HEK293 (cell line): ENCODE measurements around the gene NDUFB10.

Experiments
- CTCF ChIA-PET: fragments of 350-600 bp; formaldehyde crosslinking; extraction: SDS; loops from one replicate; lab custom pipeline; 2021; ENCODE audit warnings: antibody characterized with exemption; lab: Yijun Ruan, JAX
- POLR2A ChIA-PET: fragments of 300-600 bp; formaldehyde crosslinking; extraction: SDS; loops from one replicate; lab custom pipeline; 2020; ENCODE audit warnings: antibody characterized with exemption, inconsistent platforms; lab: Yijun Ruan, JAX
- H3K27ac ChIP-seq: fragments of 200-500 bp; sonication (Bioruptor generic); 2 replicates; pipeline ENCODE4 v1.5.1; 2014; ENCODE audit warnings: low read depth, low read length, control low read depth, inconsistent platforms; ENCODE audit errors: extremely low read depth
- H3K36me3 ChIP-seq, 2 experiments: fragments of 200-500 bp in 1 of 2; sonication (Bioruptor generic) in 1 of 2; 1 replicate in 1 of 2; 2 replicates in 1 of 2; pipeline ENCODE4 v1.5.1; 2014 to 2017; ENCODE audit warnings: inconsistent platforms in 2 of 2, low read length in 2 of 2; ENCODE audit not compliant: control insufficient read depth in 2 of 2, insufficient read depth in 1 of 2
- H3K4me1 ChIP-seq: fragments of 200-500 bp; sonication (Bioruptor generic); 2 replicates; pipeline ENCODE4 v1.5.1; 2014; ENCODE audit warnings: mild to moderate bottlenecking, low read length, inconsistent platforms; ENCODE audit not compliant: control insufficient read depth, insufficient read depth
- H3K4me3 ChIP-seq: 2 replicates; pipeline ENCODE4 v1.5.1; 2011; ENCODE audit warnings: low read depth, mild to moderate bottlenecking, control low read depth, low read length, moderate library complexity
- H3K9me3 ChIP-seq: fragments of 200-500 bp; sonication (Bioruptor generic); 2 replicates; pipeline ENCODE4 v1.5.1; 2014; ENCODE audit warnings: low read depth, low read length, inconsistent platforms; ENCODE audit not compliant: control insufficient read depth, insufficient read depth
- BCL6B ChIP-seq: fragments of 450-650 bp; formaldehyde crosslinking; IDR thresholded peaks from 2 replicates; pipeline ENCODE4 v1.5.1; 2017; ENCODE audit warnings: missing biosample characterization, missing genetic modification characterization
- GLI4 ChIP-seq: fragments of 450-650 bp; formaldehyde crosslinking; IDR thresholded peaks from 2 replicates; pipeline ENCODE4 v1.5.1; 2016; ENCODE audit warnings: missing biosample characterization, missing genetic modification characterization
- GLIS1 ChIP-seq: fragments of 450-650 bp; formaldehyde crosslinking; IDR thresholded peaks from 2 replicates; pipeline ENCODE4 v1.5.1; 2016; ENCODE audit warnings: missing biosample characterization, missing genetic modification characterization
- OVOL3 ChIP-seq: fragments of 450-650 bp; formaldehyde crosslinking; IDR thresholded peaks from 2 replicates; pipeline ENCODE4 v1.5.1; 2016; ENCODE audit warnings: missing biosample characterization, missing genetic modification characterization
- PRDM1 ChIP-seq: fragments of 450-650 bp; formaldehyde crosslinking; IDR thresholded peaks from 2 replicates; pipeline ENCODE4; 2016; ENCODE audit warnings: missing biosample characterization, missing genetic modification characterization
- SP7 ChIP-seq: fragments of 450-650 bp; formaldehyde crosslinking; IDR thresholded peaks from 2 replicates; pipeline ENCODE4 v1.5.1; 2016; ENCODE audit warnings: missing biosample characterization, missing genetic modification characterization
- ZFP3 ChIP-seq: fragments of 450-650 bp; formaldehyde crosslinking; IDR thresholded peaks from 2 replicates; pipeline ENCODE4 v1.5.1; 2016; ENCODE audit warnings: low read depth, missing biosample characterization, missing genetic modification characterization
- ZIC2 ChIP-seq: fragments of 450-650 bp; formaldehyde crosslinking; IDR thresholded peaks from 2 replicates; pipeline ENCODE4 v1.5.1; 2016; ENCODE audit warnings: missing biosample characterization, missing genetic modification characterization
- ZNF146 ChIP-seq: fragments of 450-650 bp; formaldehyde crosslinking; IDR thresholded peaks from 2 replicates; pipeline ENCODE4 v1.5.1; 2016; ENCODE audit warnings: missing biosample characterization, missing genetic modification characterization
- ZNF175 ChIP-seq: fragments of 450-650 bp; formaldehyde crosslinking; IDR thresholded peaks from 2 replicates; pipeline ENCODE4 v1.5.1; 2016; ENCODE audit warnings: missing biosample characterization, missing genetic modification characterization
- ZNF221 ChIP-seq: fragments of 450-650 bp; formaldehyde crosslinking; IDR thresholded peaks from 2 replicates; pipeline ENCODE4 v1.5.1; 2017; ENCODE audit warnings: missing biosample characterization, missing genetic modification characterization, borderline replicate concordance
- ZNF23 ChIP-seq: fragments of 450-650 bp; formaldehyde crosslinking; IDR thresholded peaks from 2 replicates; pipeline ENCODE4 v1.5.1; 2016; ENCODE audit warnings: missing biosample characterization, missing genetic modification characterization, borderline replicate concordance
- ZNF239 ChIP-seq: fragments of 450-650 bp; formaldehyde crosslinking; IDR thresholded peaks from 2 replicates; pipeline ENCODE4 v1.5.1; 2016; ENCODE audit warnings: missing biosample characterization, missing genetic modification characterization
- ZNF248 ChIP-seq: fragments of 450-650 bp; formaldehyde crosslinking; IDR thresholded peaks from 2 replicates; pipeline ENCODE4 v1.5.1; 2017; ENCODE audit warnings: missing biosample characterization, missing genetic modification characterization
- ZNF280C ChIP-seq: fragments of 450-650 bp; formaldehyde crosslinking; IDR thresholded peaks from 2 replicates; pipeline ENCODE4 v1.5.1; 2016; ENCODE audit warnings: missing biosample characterization, missing genetic modification characterization
- ZNF426 ChIP-seq: fragments of 450-650 bp; formaldehyde crosslinking; IDR thresholded peaks from 2 replicates; pipeline ENCODE4 v1.5.1; 2017; ENCODE audit warnings: missing biosample characterization, missing genetic modification characterization, mild to moderate bottlenecking, inconsistent platforms, moderate library complexity
- ZNF521 ChIP-seq: fragments of 450-650 bp; formaldehyde crosslinking; IDR thresholded peaks from 2 replicates; pipeline ENCODE4 v1.5.1; 2017; ENCODE audit warnings: missing biosample characterization, mild to moderate bottlenecking, missing genetic modification characterization
- ZNF585B ChIP-seq: fragments of 450-650 bp; formaldehyde crosslinking; IDR thresholded peaks from 2 replicates; pipeline ENCODE4 v1.5.1; 2016; ENCODE audit warnings: missing biosample characterization, missing genetic modification characterization
- ZNF626 ChIP-seq: fragments of 450-650 bp; sonication (Bioruptor Pico); formaldehyde crosslinking; IDR thresholded peaks from 2 replicates; pipeline ENCODE4 v1.5.1; 2018; ENCODE audit warnings: missing biosample characterization, missing genetic modification characterization, inconsistent platforms
- ZNF664 ChIP-seq: fragments of 450-650 bp; formaldehyde crosslinking; IDR thresholded peaks from 2 replicates; pipeline ENCODE4 v1.5.1; 2016; ENCODE audit warnings: missing biosample characterization, missing genetic modification characterization
- ZNF670 ChIP-seq: fragments of 450-650 bp; formaldehyde crosslinking; IDR thresholded peaks from 2 replicates; pipeline ENCODE4 v1.5.1; 2016; ENCODE audit warnings: missing biosample characterization, missing genetic modification characterization, low read depth
- ZNF791 ChIP-seq: fragments of 450-650 bp; formaldehyde crosslinking; IDR thresholded peaks from 2 replicates; pipeline ENCODE4 v1.5.1; 2016; ENCODE audit warnings: missing biosample characterization, missing genetic modification characterization
- ZNF843 ChIP-seq: fragments of 450-650 bp; formaldehyde crosslinking; IDR thresholded peaks from 2 replicates; pipeline ENCODE4 v1.5.1; 2016; ENCODE audit warnings: missing biosample characterization, missing genetic modification characterization
- TF ChIP-seq, protein P1 (sequence below): fragments of 450-650 bp; formaldehyde crosslinking; IDR thresholded peaks from 2 replicates; pipeline ENCODE4 v1.5.1; 2017; ENCODE audit warnings: missing biosample characterization, missing genetic modification characterization
- TF ChIP-seq, protein P2 (sequence below): fragments of 450-650 bp; IDR thresholded peaks from 2 replicates; pipeline ENCODE4 v1.5.1; 2018; ENCODE audit warnings: missing biosample characterization, mild to moderate bottlenecking, missing genetic modification characterization
- TF ChIP-seq, protein P3 (sequence below): fragments of 450-650 bp; formaldehyde crosslinking; IDR thresholded peaks from 2 replicates; pipeline ENCODE4 v1.5.1; 2016; ENCODE audit warnings: missing biosample characterization, missing genetic modification characterization
- TF ChIP-seq, protein P4 (sequence below): fragments of 450-650 bp; formaldehyde crosslinking; IDR thresholded peaks from 2 replicates; pipeline ENCODE4 v1.5.1; 2017; ENCODE audit warnings: missing biosample characterization, missing genetic modification characterization

Gene NDUFB10

DNA sequence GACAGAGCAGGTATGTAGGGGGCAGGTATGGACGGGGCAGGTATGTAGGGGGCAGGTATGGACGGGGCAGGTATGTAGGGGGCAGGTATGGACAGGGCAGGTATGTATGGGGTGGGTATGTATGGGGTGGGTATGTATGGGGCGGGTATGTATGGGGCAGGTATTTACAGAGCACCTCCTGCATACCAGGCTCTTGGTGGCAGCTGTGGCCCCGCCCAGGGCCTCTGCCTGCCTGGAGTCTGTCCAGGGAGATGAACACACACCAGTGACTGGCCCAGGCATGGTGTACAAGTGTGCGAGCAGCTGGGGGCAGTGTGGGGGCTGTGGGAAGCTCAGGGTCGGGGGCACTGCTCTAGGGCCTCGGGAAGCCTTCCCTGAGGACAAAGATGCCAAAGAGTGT is 9.3 kb upstream of the NDUFB10 start (continued):
- TF ChIP-seq ZNF280C (tag by site-specific recombination) (no peak), PRDM1 (no peak)
- TF ChIP-seq, all 188 proteins: peak for 0

- Histone ChIP-seq H3K4me1 (no peaks in the 10 kb centered on the region), H3K9me3 (no peaks in the 10 kb centered on the region), H3K36me3 (no peaks in the 10 kb centered on the region), H3K27ac (no peak overlapping the region), H3K4me3 (no peak overlapping the region)
- ChIA-PET POLR2A (interaction anchor here (0.6 to 3.5 kb wide), 3 partner anchors 10 to 48 kb away, joined by 7 to 19 read pairs (median 7); partner anchors contain the start of genes NDUFB10 and RPS2), CTCF (no interaction called here)
- TF ChIP-seq GLIS1 (tag by site-specific recombination) = no peak
- TF ChIP-seq ZNF843 = no peak
- TF ChIP-seq ZNF664 (tag by site-specific recombination) = no peak
- TF ChIP-seq ZNF175 = no peak
- TF ChIP-seq ZNF239 = no peak
- no peak for TF ChIP-seq ZNF585B (tag by site-specific recombination)
- TF ChIP-seq, protein P1, sequence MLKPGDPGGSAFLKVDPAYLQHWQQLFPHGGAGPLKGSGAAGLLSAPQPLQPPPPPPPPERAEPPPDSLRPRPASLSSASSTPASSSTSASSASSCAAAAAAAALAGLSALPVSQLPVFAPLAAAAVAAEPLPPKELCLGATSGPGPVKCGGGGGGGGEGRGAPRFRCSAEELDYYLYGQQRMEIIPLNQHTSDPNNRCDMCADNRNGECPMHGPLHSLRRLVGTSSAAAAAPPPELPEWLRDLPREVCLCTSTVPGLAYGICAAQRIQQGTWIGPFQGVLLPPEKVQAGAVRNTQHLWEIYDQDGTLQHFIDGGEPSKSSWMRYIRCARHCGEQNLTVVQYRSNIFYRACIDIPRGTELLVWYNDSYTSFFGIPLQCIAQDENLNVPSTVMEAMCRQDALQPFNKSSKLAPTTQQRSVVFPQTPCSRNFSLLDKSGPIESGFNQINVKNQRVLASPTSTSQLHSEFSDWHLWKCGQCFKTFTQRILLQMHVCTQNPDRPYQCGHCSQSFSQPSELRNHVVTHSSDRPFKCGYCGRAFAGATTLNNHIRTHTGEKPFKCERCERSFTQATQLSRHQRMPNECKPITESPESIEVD = no peak
- TF ChIP-seq ZNF221 (tag by site-specific recombination) = no peak
- TF ChIP-seq OVOL3 (tag by site-specific recombination) = no peak
- no peak for TF ChIP-seq ZNF670 (tag by site-specific recombination)
- TF ChIP-seq, protein P2, sequence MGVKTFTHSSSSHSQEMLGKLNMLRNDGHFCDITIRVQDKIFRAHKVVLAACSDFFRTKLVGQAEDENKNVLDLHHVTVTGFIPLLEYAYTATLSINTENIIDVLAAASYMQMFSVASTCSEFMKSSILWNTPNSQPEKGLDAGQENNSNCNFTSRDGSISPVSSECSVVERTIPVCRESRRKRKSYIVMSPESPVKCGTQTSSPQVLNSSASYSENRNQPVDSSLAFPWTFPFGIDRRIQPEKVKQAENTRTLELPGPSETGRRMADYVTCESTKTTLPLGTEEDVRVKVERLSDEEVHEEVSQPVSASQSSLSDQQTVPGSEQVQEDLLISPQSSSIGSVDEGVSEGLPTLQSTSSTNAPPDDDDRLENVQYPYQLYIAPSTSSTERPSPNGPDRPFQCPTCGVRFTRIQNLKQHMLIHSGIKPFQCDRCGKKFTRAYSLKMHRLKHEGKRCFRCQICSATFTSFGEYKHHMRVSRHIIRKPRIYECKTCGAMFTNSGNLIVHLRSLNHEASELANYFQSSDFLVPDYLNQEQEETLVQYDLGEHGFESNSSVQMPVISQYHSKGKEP = no peak
- no peak for TF ChIP-seq ZFP3 (tag by site-specific recombination)
- TF ChIP-seq BCL6B (tag by site-specific recombination) = no peak
- no peak for TF ChIP-seq ZNF426 (tag by site-specific recombination)
- no peak for TF ChIP-seq ZNF23 (tag by site-specific recombination)
Measured at GRCh38 chr16:1950559-1950958, 8.8 kb upstream of the NDUFB10 start.

GRCh38 chr16:1953734-1954133 is 5.6 kb upstream of the NDUFB10 start:
- Histone ChIP-seq H3K27ac (no peak overlapping the region), H3K9me3 (no peaks in the 10 kb centered on the region), H3K36me3 (no peaks in the 10 kb centered on the region), H3K4me3 (no peak overlapping the region), H3K4me1 (no peaks in the 10 kb centered on the region)
- CTCF ChIA-PET = interaction anchor here (0.6 to 1.0 kb wide), 2 partner anchors 10 to 106 kb away, joined by 3 to 5 read pairs; no protein-coding TSS in a partner anchor
- POLR2A ChIA-PET = no interaction called here
- TF ChIP-seq, protein P3, sequence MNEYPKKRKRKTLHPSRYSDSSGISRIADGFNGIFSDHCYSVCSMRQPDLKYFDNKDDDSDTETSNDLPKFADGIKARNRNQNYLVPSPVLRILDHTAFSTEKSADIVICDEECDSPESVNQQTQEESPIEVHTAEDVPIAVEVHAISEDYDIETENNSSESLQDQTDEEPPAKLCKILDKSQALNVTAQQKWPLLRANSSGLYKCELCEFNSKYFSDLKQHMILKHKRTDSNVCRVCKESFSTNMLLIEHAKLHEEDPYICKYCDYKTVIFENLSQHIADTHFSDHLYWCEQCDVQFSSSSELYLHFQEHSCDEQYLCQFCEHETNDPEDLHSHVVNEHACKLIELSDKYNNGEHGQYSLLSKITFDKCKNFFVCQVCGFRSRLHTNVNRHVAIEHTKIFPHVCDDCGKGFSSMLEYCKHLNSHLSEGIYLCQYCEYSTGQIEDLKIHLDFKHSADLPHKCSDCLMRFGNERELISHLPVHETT (tag by site-specific recombination) = no peak
- TF ChIP-seq ZNF791 (tag by site-specific recombination) (no peak), ZNF521 (tag by site-specific recombination) (no peak), ZNF146 (tag by site-specific recombination) (no peak), GLI4 (tag by site-specific recombination) (no peak), SP7 (tag by site-specific recombination) (no peak), ZIC2 (no peak), ZNF248 (tag by site-specific recombination) (no peak), ZNF626 (tag by site-specific recombination) (no peak)
- TF ChIP-seq, protein P4, sequence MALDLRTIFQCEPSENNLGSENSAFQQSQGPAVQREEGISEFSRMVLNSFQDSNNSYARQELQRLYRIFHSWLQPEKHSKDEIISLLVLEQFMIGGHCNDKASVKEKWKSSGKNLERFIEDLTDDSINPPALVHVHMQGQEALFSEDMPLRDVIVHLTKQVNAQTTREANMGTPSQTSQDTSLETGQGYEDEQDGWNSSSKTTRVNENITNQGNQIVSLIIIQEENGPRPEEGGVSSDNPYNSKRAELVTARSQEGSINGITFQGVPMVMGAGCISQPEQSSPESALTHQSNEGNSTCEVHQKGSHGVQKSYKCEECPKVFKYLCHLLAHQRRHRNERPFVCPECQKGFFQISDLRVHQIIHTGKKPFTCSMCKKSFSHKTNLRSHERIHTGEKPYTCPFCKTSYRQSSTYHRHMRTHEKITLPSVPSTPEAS = no peak
